ENCODE measurements around the gene KIAA1671.

DNA sequence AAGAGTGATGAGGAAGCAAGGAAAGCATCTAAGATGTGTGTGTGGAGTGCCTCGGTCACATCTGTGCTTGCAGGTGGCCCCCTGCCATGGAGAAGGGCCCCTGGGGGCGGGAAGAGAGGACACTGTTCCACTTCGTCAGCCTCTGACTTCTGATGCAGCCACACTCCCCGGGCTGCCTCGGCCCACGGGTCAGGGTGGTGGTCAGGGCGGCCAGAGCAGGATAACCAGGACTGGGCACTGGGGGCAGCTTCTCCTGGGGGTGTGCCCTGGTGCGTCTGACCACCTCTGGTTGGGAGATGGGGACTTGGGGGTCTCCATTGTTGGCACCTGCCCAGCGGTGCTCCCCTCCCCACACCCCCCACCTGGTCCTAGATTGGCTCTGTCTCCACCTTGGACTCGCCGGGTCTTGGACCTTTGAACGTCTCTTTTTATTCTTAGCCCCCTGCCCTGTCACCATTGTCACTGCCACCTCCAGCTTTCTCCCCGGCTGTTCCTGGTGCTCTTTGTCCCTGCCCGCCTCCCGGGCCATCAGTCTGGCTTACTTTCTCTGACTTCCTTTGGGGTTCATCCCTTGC is 114.4 kb downstream of the KIAA1671 start:
- TF ChIP-seq, protein P1, sequence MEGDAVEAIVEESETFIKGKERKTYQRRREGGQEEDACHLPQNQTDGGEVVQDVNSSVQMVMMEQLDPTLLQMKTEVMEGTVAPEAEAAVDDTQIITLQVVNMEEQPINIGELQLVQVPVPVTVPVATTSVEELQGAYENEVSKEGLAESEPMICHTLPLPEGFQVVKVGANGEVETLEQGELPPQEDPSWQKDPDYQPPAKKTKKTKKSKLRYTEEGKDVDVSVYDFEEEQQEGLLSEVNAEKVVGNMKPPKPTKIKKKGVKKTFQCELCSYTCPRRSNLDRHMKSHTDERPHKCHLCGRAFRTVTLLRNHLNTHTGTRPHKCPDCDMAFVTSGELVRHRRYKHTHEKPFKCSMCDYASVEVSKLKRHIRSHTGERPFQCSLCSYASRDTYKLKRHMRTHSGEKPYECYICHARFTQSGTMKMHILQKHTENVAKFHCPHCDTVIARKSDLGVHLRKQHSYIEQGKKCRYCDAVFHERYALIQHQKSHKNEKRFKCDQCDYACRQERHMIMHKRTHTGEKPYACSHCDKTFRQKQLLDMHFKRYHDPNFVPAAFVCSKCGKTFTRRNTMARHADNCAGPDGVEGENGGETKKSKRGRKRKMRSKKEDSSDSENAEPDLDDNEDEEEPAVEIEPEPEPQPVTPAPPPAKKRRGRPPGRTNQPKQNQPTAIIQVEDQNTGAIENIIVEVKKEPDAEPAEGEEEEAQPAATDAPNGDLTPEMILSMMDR (IDR thresholded peaks at IDR 0.05): no peak
- TF ChIP-seq TAF1 (IDR thresholded peaks at IDR 0.05; ENCODE audit: borderline replicate concordance, low read depth, low read length) (no peak), EP300 (IDR thresholded peaks at IDR 0.05; ENCODE audit: borderline replicate concordance in 1 of 2, low read depth in 1 of 2, low read length in 1 of 2) (no peak), JUND (IDR thresholded peaks at IDR 0.05) (no peak), NRF1 (IDR thresholded peaks at IDR 0.05; ENCODE audit: low read depth, low read length) (no peak)
